Neural progenitor cell (in vitro differentiated cells): ENCODE data around the gene UCN2. TPM values are rescaled to one million over a fixed set of nuclear protein-coding genes. Genes with fewer than 3 reads are reported as not detected.

Source experiments
- DNase-seq: peaks from one replicate; pipeline ENCODE4 v3.0.0-alpha.2; 2016; ENCODE audit warnings: low spot score
- H2AFZ ChIP-seq: fragments of 200-600 bp; sonication (generic); replicated peaks from 2 replicates; pipeline ENCODE4 v1.6.1; 2016; ENCODE audit warnings: antibody characterized with exemption
- H3F3A ChIP-seq: fragments of 200-600 bp; sonication (generic); 2 replicates; pipeline ENCODE4 v1.6.1; 2016; ENCODE audit warnings: antibody characterized with exemption, low read depth
- H3K27ac ChIP-seq: fragments of 200-600 bp; sonication (generic); 2 replicates; pipeline ENCODE4 v1.5.1; 2016; ENCODE audit warnings: mild to moderate bottlenecking
- H3K27me3 ChIP-seq: fragments of 200-600 bp; sonication (generic); 2 replicates; pipeline ENCODE4 v1.6.1; 2016; ENCODE audit warnings: mild to moderate bottlenecking, moderate library complexity
- H3K36me3 ChIP-seq: fragments of 200-600 bp; sonication (generic); 2 replicates; pipeline ENCODE4 v1.5.1; 2016
- H3K4me1 ChIP-seq: fragments of 200-600 bp; sonication (generic); 2 replicates; pipeline ENCODE4 v1.6.1; 2016; ENCODE audit warnings: mixed run types
- H3K4me2 ChIP-seq: fragments of 200-600 bp; sonication (generic); 2 replicates; pipeline ENCODE4 v1.6.1; 2016
- H3K4me3 ChIP-seq: fragments of 200-600 bp; sonication (generic); 2 replicates; pipeline ENCODE4 v1.5.1; 2016
- H3K79me2 ChIP-seq: fragments of 200-600 bp; sonication (generic); 2 replicates; pipeline ENCODE4 v1.6.1; 2016; ENCODE audit warnings: low read depth
- H3K9ac ChIP-seq: fragments of 200-600 bp; sonication (generic); 2 replicates; pipeline ENCODE4 v1.6.1; 2016
- H3K9me3 ChIP-seq: fragments of 200-600 bp; sonication (generic); 2 replicates; pipeline ENCODE4 v1.5.1; 2016; ENCODE audit warnings: low read depth
- H4K20me1 ChIP-seq: fragments of 200-600 bp; sonication (generic); 2 replicates; pipeline ENCODE4 v1.6.1; 2016; ENCODE audit warnings: low read depth
- H3K27ac Mint-ChIP-seq: 3 replicates; pipeline ENCODE4 v1.8.0; 2021; ENCODE audit warnings: mixed read lengths
- H3K27me3 Mint-ChIP-seq: 2 replicates; pipeline ENCODE4 v1.8.0; 2022; ENCODE audit warnings: low read depth, mild to moderate bottlenecking, inconsistent platforms, moderate library complexity, mixed read lengths; ENCODE audit not compliant: insufficient read depth
- H3K36me3 Mint-ChIP-seq: 3 replicates; pipeline ENCODE4 v1.8.0; 2021; ENCODE audit warnings: mixed read lengths
- H3K4me1 Mint-ChIP-seq: 3 replicates; pipeline ENCODE4 v1.8.0; 2021; ENCODE audit warnings: mixed read lengths
- H3K4me3 Mint-ChIP-seq: 3 replicates; pipeline ENCODE4 v1.8.0; 2021; ENCODE audit warnings: mild to moderate bottlenecking, moderate library complexity, mixed read lengths
- H3K9me3 Mint-ChIP-seq: 3 replicates; pipeline ENCODE4 v1.8.0; 2020; ENCODE audit warnings: mixed read lengths
- EZH2 ChIP-seq: fragments of 200-600 bp; sonication (generic); IDR thresholded peaks from 2 replicates; pipeline ENCODE4 v1.6.1; 2017; ENCODE audit warnings: antibody characterized with exemption, mild to moderate bottlenecking, moderate library complexity
- EZH2phosphoT487 ChIP-seq: fragments of 200-600 bp; sonication (generic); IDR thresholded peaks from 2 replicates; pipeline ENCODE4 v1.6.1; 2017; ENCODE audit warnings: antibody characterized with exemption
- microRNA counts: library from miRNA; unstranded; fragments of <30 nt; microRNA quantifications from one replicate; lab custom pipeline; 2016
- microRNA-seq: library from miRNA; unstranded; fragments of <30 nt; microRNA quantifications from one replicate; pipeline ENCODE4, GENCODE V29; 2016
- small RNA-seq: library from RNA; depleted of rRNA; stranded (forward); fragments of <200 nt; gene quantifications from one replicate; pipeline ENCODE3, GENCODE V24; 2015
- total RNA-seq: library from RNA; depleted of rRNA; stranded (reverse); fragments of >200 nt; gene quantifications from 2 replicates; pipeline ENCODE4 v1.2.3, GENCODE V29; 2015; ENCODE audit warnings: low replicate concordance
- TF ChIP-seq, protein P1 (sequence below): fragments of 200-600 bp; sonication (generic); IDR thresholded peaks from 2 replicates; pipeline ENCODE4 v1.5.1; 2017; ENCODE audit warnings: antibody characterized with exemption, mild to moderate bottlenecking

Gene UCN2
- total RNA-seq, 1 donor from 2014 or later, result not detected

- no peak overlapping the region for H3K4me3 Mint-ChIP-seq
Measured at GRCh38 chr3:48514431-48515227, 49.0 kb downstream of the UCN2 start.

More at GRCh38 chr3:48514431-48515227, 49.0 kb downstream of the UCN2 start:
- no peaks in the 10 kb centered on the region for H3K4me1 ChIP-seq
- peaks cover 7% of the 10 kb centered on the region for H3F3A ChIP-seq
- Mint-ChIP-seq H3K27ac (no peak overlapping the region), H3K9me3 (no peaks in the 10 kb centered on the region), H3K4me1 (peaks cover 2% of the 10 kb centered on the region), H3K27me3 (peaks cover 3% of the 10 kb centered on the region), H3K36me3 (no peaks in the 10 kb centered on the region)
- no peak for DNase-seq
- H3K79me2 ChIP-seq, result no peaks in the 10 kb centered on the region
- H3K36me3 ChIP-seq, result no peaks in the 10 kb centered on the region
- no peak overlapping the region for H3K27ac ChIP-seq
- H3K27me3 ChIP-seq, result no peaks in the 10 kb centered on the region
- TF ChIP-seq EZH2phosphoT487 (no peak), EZH2 (no peak)
- TF ChIP-seq, protein P1, sequence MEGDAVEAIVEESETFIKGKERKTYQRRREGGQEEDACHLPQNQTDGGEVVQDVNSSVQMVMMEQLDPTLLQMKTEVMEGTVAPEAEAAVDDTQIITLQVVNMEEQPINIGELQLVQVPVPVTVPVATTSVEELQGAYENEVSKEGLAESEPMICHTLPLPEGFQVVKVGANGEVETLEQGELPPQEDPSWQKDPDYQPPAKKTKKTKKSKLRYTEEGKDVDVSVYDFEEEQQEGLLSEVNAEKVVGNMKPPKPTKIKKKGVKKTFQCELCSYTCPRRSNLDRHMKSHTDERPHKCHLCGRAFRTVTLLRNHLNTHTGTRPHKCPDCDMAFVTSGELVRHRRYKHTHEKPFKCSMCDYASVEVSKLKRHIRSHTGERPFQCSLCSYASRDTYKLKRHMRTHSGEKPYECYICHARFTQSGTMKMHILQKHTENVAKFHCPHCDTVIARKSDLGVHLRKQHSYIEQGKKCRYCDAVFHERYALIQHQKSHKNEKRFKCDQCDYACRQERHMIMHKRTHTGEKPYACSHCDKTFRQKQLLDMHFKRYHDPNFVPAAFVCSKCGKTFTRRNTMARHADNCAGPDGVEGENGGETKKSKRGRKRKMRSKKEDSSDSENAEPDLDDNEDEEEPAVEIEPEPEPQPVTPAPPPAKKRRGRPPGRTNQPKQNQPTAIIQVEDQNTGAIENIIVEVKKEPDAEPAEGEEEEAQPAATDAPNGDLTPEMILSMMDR, result no peak
- no peak overlapping the region for H2AFZ ChIP-seq
- no peak overlapping the region for H3K4me2 ChIP-seq
- no peaks in the 10 kb centered on the region for H4K20me1 ChIP-seq
- no peak overlapping the region for H3K4me3 ChIP-seq
- H3K9ac ChIP-seq, result no peak overlapping the region
- no peaks in the 10 kb centered on the region for H3K9me3 ChIP-seq

MicroRNA genes within 50 kb of the gene (microRNA counts, 767-probe panel; counts per million panel counts)
- 460 counts per million, percentile 90 among the panel's probes with 10 or more counts for microRNA hsa-miR-711 (lab: Ali Mortazavi, UCI)

Small RNA genes lying within 50 kb of the gene (microRNA-seq; reads per million reads assigned to microRNA genes)
- not detected for gene MIR6823
- gene MIR711, result not detected

Small RNA genes lying within 50 kb of the gene (small RNA-seq; reads per million reads assigned to genes)
- gene MIR6823, result not detected

Other genes starting within 250 kb of the UCN2 start
- gene SPINK8, start 230.1 kb downstream of the UCN2 start, total RNA-seq, result not detected in 2 replicates
- gene FBXW12, start 191.6 kb downstream of the UCN2 start, total RNA-seq, result 0.82 and 1.4 TPM in 2 replicates
- gene PLXNB1, start 133.7 kb downstream of the UCN2 start, total RNA-seq, result 53.6 and 142 TPM in 2 replicates
- 13.9 and 22.0 TPM in 2 replicates for gene CCDC51, start 123.7 kb downstream of the UCN2 start, total RNA-seq
- 472 and 510 TPM in 2 replicates for gene TMA7, start 123.5 kb downstream of the UCN2 start, total RNA-seq
- gene ATRIP, start 117.0 kb downstream of the UCN2 start, total RNA-seq, result 8.3 and 11.8 TPM in 2 replicates
- 54.8 and 133 TPM in 2 replicates for gene SHISA5, start 59.6 kb downstream of the UCN2 start, total RNA-seq
- 59.5 and 102 TPM in 2 replicates for gene PFKFB4, start 7.0 kb downstream of the UCN2 start, total RNA-seq
- gene COL7A1, start 31.5 kb upstream of the UCN2 start, total RNA-seq, result 3.0 and 13.3 TPM in 2 replicates
- 240 and 246 TPM in 2 replicates for gene UQCRC1, start 45.9 kb upstream of the UCN2 start, total RNA-seq
- gene TMEM89, start 58.0 kb upstream of the UCN2 start, total RNA-seq, result not detected in 2 replicates
- gene SLC26A6, start 71.7 kb upstream of the UCN2 start, total RNA-seq, result 42.5 and 78.9 TPM in 2 replicates
- gene CELSR3, start 99.1 kb upstream of the UCN2 start, total RNA-seq, result 9.9 and 22.3 TPM in 2 replicates
- 32.8 and 69.1 TPM in 2 replicates for gene NCKIPSD, start 122.1 kb upstream of the UCN2 start, total RNA-seq
- 130 and 186 TPM in 2 replicates for gene IP6K2, start 153.4 kb upstream of the UCN2 start, total RNA-seq